Vagina (tissue), 2 donors: Measurements from ENCODE around the gene MYDGF.

Experiments used
- POLR2AphosphoS5 ChIP-seq, 2 donors: sonication (generic); formaldehyde crosslinking; IDR thresholded peaks; one replicate each; pipeline ENCODE4 v1.9.0; 2017; ENCODE audit warnings: antibody characterized with exemption in 2 of 2, mild to moderate bottlenecking in 2 of 2, low read depth in 1 of 2; ENCODE audit not compliant: insufficient read depth in 1 of 2
- TF ChIP-seq, protein P1 (sequence below), 3 experiments: fragments of 450-650 bp in 2 of 3; fragments of 200-600 bp in 1 of 3; sonication (generic) in 1 of 3; IDR thresholded peaks; one replicate each; pipeline ENCODE4 v1.5.1; 2017 to 2019; ENCODE audit warnings: antibody characterized with exemption in 3 of 3, mild to moderate bottlenecking in 2 of 3, moderate library complexity in 2 of 3

DNA sequence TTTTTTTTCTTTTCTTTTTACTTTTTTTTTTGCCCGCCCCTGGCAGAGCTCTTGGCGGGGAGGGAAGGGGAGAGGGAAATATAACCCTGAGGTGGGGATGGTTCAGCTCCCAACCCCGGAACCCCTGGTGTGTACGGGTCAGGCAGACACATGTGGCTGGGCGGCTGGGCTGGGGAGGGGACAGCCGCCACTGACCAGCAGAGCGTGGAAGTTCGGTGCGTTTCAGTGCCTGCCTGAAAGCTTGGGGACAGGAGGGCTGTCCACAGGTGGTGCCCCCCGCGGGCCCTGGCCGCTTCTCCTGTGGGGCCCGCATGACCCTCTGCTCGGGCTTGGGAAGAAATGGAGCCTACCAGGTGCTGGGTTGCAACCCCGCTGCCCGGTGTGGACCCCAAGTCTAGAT is 5.2 kb upstream of the MYDGF start:
- TF ChIP-seq, protein P1, sequence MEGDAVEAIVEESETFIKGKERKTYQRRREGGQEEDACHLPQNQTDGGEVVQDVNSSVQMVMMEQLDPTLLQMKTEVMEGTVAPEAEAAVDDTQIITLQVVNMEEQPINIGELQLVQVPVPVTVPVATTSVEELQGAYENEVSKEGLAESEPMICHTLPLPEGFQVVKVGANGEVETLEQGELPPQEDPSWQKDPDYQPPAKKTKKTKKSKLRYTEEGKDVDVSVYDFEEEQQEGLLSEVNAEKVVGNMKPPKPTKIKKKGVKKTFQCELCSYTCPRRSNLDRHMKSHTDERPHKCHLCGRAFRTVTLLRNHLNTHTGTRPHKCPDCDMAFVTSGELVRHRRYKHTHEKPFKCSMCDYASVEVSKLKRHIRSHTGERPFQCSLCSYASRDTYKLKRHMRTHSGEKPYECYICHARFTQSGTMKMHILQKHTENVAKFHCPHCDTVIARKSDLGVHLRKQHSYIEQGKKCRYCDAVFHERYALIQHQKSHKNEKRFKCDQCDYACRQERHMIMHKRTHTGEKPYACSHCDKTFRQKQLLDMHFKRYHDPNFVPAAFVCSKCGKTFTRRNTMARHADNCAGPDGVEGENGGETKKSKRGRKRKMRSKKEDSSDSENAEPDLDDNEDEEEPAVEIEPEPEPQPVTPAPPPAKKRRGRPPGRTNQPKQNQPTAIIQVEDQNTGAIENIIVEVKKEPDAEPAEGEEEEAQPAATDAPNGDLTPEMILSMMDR (IDR thresholded peaks at IDR 0.05), result no peak
- TF ChIP-seq POLR2AphosphoS5 (IDR thresholded peaks at IDR 0.05; ENCODE audit: insufficient read depth in 1 of 2, low read depth in 1 of 2), result no peak
